Measurements from ENCODE around the gene ANKRD62. TPM values are rescaled to one million over a fixed set of nuclear protein-coding genes. Genes with fewer than 3 reads are reported as not detected.
A peak's percentile ranks its signal among the peaks of the same experiment; 100 is the strongest.
"Not testable (repeated sequence)": the region's sequence is repeated elsewhere in the genome, so short reads cannot be mapped to it uniquely, and the experiment has no call there.

ANKRD62 gene
- total RNA-seq, 1 experiment from 2014 or later, result 0.61 TPM

- DNase-seq (ENCODE audit: low read depth), result not testable (repeated sequence)
Measured at GRCh38 chr18:12140866-12141265, 47.2 kb downstream of the ANKRD62 start.

GRCh38 chr18:12141778-12142177, 48.1 kb downstream of the ANKRD62 start:
- in situ Hi-C loops (cut with HindIII; ENCODE audit: low pct_unique_long_range_greater_than_20kb, low sequenced_read_pairs); DNase-seq (ENCODE audit: low read depth): not testable (repeated sequence)

More at GRCh38 chr18:12140866-12141265, 47.2 kb downstream of the ANKRD62 start:
- in situ Hi-C loops (cut with HindIII; ENCODE audit: low pct_unique_long_range_greater_than_20kb, low sequenced_read_pairs), result not testable (repeated sequence)

- DNase-seq (ENCODE audit: low read depth); in situ Hi-C loops (cut with HindIII; ENCODE audit: low pct_unique_long_range_greater_than_20kb, low sequenced_read_pairs): not testable (repeated sequence)
Measured at GRCh38 chr18:12149431-12149830, 55.8 kb downstream of the ANKRD62 start.

GRCh38 chr18:12154361-12154760, 60.7 kb downstream of the ANKRD62 start:
- in situ Hi-C loops (cut with HindIII; ENCODE audit: low pct_unique_long_range_greater_than_20kb, low sequenced_read_pairs), result no loop called here
- DNase-seq (ENCODE audit: low read depth), result no peak

DNA sequence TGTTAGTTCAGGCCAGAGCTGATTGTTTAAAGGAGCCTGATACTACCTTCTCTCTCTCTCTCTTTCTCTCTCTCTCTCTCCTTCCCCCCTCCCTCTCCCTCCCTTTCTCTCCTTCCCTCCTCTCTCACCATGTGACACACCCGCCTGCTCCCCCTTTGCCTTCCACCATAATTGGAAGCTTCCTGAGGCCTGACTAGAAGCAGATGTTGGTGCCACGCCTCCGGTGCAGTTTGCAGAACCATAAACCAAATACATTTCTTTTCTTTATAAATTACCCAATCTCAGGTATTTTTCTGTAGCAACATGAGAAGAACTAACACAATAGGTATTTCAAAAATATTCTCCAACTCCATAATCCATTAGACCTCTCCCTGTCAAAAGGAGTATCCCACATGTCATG, 62.4 kb downstream of the ANKRD62 start:
- no peak for DNase-seq (ENCODE audit: low read depth)

GRCh38 chr18:12159446-12159845, 65.8 kb downstream of the ANKRD62 start:
- DNase-seq (ENCODE audit: low read depth), result peak; percentile 9
- in situ Hi-C loops (cut with HindIII; ENCODE audit: low pct_unique_long_range_greater_than_20kb, low sequenced_read_pairs), result no loop called here

More for the DNA sequence above, 62.4 kb downstream of the ANKRD62 start:
- in situ Hi-C loops (cut with HindIII; ENCODE audit: low pct_unique_long_range_greater_than_20kb, low sequenced_read_pairs), result no loop called here

DNA sequence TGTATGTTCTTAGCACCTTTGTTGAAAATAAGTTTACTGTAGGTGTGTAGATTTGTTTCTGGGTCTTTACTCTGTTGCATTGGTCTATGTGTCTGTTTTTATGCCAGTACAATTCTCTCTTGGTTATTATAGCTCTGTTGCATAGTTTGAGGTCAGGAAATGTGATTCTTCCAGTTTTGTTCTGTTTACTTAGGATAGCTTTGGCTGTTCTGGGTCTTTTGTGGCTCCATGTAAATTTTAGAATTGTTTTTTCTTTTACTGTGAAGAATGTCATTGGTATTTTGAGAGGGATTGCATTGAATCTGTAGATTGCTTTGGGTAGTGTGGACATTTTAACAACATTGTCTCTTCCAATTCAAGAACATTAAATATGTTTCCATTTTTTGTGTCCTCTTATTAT, 69.1 kb downstream of the ANKRD62 start:
- in situ Hi-C loops (cut with HindIII; ENCODE audit: low pct_unique_long_range_greater_than_20kb, low sequenced_read_pairs), result no loop called here
- no peak for DNase-seq (ENCODE audit: low read depth)

DNA sequence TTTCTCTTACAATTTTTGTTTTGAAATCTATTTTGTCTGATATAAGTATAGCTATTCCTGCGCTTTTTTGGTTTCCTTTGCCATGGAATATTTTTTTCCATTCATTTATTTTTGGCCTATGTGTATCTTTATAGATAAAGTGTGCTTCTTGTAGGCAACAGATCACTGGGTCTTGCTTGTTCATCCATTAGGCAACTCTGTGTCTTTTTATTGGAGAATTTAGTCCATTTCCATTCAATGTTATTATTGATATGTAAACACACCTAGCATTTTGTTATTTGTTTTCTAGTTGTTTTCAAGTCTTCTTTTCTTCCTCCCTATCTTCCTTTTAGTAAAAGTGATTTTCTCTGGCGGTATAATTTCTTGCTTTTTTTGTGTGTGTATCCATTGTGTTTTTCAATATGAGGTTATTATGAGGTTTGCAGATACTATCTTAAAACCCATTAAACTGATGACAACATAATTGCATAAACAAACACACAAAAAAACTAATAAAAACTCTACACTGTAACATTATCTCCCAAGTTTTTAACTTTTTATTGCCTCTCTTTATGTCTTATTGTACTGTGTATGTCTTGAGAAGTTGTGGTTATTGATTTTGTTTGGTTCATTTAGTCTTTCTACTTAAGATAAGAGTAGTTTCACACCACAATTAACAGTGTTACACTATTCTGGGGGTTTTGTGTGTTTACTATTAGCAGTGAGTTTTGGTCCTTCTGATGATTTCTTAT, 71.6 kb downstream of the ANKRD62 start:
- DNase-seq (ENCODE audit: low read depth), result no peak
- in situ Hi-C loops (cut with HindIII; ENCODE audit: low pct_unique_long_range_greater_than_20kb, low sequenced_read_pairs), result no loop called here

Other genes with a start within 250 kb of the ANKRD62 start
- 34.7 and 44.2 TPM in 2 replicates for gene CHMP1B, start 242.4 kb upstream of the ANKRD62 start, total RNA-seq (2014; rRNA removed; shearing (Covaris generic); ENCODE audit: low replicate concordance)
- 18.0 and 56.6 TPM in 2 replicates for gene MPPE1, start 185.5 kb upstream of the ANKRD62 start, total RNA-seq (2014; rRNA removed; shearing (Covaris generic); ENCODE audit: low replicate concordance)
- gene IMPA2, start 112.3 kb upstream of the ANKRD62 start, total RNA-seq (2014; rRNA removed; shearing (Covaris generic); ENCODE audit: low replicate concordance), result 339 and 379 TPM in 2 replicates
- not detected in 2 replicates for gene CIDEA, start 160.5 kb downstream of the ANKRD62 start, total RNA-seq (2014; rRNA removed; shearing (Covaris generic); ENCODE audit: low replicate concordance)
- gene TUBB6, start 214.4 kb downstream of the ANKRD62 start, total RNA-seq (2014; rRNA removed; shearing (Covaris generic); ENCODE audit: low replicate concordance), result 373 and 421 TPM in 2 replicates

Measured in Caki2 (cell line).